ENCODE measurements around the gene NKPD1.
A peak's percentile ranks its signal among the peaks of the same experiment; 100 is the strongest.

Gene NKPD1

DNA sequence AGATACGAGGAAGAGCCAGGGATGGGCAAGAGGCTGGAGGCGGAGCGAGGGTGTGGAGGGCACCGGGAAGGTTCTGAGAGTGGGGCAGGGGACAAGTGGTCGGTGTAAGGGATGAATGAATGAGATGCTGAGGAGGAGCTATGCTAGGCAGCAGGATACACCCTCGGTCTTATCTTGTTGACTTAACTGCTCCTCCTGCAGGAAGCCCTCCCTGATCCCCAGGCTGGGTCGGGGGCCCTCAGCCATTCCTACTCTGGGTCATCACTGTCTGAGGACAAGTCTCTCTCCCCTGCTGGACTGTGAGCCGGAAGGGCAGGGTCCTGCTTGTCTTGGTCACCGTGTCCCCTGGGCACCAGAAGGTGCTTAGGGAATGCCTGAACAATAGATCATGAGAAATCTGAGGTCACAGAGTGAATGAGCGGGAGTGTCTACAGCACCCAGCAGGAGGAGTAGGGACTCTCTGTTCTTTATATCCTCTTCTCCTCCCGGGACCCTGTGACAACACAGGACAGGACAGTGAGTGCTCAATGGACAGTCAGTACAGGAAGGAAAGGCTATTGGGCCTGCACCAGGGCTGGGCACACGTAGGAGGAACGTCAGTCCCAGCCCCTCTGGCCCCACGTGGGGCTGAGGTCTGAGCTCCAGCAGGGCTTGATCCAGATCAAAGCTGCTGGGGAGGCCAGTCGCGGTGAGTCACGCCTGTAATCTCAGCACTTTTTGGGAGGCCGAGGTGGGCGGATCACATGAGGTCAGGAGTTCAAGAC, 6.5 kb downstream of the NKPD1 start:
- DNase-seq = no peak

DNA sequence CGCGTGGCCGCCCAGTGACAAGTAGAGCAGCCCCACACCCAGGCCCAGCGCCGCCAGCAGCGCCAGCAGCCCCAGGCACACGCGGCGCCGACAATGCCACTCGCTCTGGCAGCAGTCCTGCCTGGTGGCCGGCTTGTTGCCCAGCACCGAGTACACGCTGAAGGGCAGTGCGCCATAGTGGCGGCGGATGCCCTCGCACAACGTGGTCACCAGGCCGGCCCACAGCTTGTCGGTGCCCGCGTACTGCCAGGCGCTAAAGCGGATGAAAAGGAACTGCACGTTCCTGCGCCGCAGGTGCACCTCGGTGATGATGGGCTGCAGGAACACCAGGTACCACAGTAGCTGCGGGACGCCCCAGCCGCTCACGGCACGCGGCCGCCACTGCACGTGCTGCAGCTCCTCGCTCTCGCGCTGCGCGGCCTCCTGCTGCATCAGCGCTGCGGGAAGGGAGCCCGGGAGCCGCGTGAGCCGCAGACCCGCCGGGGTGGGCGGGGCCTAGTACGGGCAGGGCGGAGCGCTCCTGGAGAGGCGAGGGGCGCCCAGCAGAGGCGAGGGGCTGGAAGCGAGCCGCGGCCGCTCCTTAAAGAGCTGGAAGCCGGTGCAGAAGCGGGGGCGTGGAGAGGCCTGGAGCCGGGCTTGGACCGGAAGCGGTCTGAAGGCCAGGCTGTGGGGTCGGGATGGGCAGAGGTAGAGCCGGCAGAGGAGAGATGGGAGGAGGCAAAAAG, 7.3 kb downstream of the NKPD1 start:
- DNase-seq = peak; percentile 79

DNA sequence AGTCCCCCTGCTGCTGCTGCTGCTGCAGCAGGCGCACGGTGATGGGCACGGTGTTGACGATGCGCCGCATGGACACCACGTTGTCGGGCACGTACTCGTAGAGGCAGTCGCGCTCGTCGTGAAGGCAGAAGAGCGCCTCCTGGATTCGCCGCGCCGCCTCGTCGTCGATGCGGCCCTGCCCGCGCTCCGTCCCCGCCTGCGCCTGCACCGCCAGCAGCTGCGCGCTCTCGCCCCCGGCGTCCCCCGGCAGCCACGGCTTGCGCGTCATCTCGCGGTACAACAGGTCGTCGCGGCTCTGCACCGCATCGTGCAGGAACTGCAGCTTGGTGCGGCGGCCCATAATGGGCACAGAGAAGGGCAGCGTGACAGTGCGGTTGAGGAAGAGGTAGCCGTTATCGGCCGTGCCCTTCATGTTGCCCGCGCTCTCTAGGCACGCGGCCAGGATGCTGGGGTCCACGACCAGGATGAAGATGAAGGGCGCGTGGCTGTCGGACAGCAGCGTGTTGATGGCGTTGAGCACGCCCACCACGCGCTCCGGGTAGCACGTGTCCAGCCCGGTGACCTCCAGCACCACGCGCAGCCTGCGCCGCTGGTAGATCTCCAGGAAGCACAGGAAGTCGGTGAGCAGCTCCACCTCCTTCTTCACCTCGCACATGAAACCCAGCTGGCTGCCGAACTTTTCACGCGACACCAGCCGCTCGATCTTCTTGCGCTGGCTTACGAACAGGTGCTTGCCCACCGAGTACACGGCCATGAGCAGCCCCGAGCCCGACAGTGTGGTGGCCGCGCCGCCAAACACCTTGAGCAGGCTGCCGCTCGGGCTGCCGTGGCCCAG, 8.1 kb downstream of the NKPD1 start:
- DNase-seq = peak; percentile 87

DNA sequence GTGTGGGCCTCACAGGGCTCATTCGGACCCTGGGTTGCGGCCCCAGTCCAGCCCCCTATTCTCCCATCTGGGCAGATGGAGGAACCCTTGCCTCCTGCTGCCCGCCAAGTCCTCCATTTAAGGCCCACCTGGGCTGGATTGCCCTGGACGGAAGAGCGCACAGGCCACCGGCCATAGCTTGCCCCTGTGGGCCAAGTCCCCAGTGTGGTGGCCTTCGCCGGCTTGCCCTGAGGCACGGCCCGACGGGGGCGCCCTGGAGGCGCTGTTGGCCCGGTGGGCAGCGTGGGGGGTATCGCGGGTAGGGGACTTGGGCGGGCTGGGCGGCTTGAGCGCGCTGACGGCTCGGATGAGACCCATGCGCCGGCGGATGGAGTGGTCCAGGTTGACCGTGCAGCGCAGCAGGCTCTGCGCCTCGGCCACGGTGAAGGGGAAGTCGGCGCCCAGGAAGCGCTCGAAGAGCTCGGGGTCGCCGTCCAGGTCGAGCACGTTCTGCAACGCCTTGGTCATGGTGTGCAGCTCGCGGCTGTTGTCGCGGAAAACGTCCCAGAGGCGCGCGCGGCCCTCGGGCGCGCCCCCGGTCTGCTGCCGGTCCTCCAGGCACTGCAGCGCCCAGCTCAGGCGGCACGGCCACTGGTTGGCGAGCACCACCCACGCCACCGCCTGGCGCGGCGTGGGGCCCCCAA, 8.8 kb downstream of the NKPD1 start:
- no peak for DNase-seq

DNA sequence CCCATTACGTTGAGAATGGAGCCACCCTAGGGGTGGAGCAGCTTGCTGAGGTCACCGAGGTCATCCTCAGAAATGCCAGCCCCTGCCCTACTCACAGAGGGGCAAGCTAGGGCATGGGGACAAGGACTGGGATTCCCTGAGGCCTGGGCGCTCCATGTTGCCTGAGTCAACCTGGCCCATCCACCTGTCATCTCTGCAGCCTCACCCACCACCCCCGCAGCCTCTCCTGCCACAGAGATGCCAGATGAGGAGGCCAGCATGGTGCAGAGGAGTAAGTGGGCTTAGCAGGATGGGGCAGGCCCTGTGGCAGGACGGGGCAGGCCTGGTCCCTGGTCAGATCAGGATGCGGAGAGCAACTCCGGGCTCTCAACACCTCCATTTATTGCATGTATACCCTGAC, 9.5 kb downstream of the NKPD1 start:
- DNase-seq = no peak

DNA sequence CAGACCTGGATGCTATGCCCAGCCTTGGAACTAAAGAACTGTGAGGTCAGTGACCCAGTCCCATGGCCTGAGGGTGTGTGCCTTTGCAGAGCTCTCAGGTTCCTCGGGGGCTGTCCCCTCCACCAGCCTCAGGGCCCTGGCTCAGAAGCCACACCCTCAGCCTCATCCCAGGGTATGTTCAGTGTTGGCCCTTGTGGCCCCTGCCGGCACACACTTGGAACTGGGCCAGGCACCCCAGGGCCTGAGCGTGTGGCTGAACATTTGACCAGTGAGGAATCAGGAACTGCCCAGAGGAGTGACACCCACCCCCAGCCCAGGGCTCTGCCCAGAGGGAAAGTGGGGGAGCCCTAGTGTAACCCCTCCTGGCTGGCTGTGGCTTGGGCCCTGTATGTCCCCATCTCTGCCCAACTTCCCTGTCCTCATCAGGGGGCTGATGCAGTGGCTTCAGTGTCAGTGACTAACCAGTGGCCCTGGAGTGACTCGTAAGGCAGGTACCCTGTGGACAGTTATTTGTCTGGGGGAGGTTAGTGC, 10.0 kb downstream of the NKPD1 start:
- no peak for DNase-seq

DNA sequence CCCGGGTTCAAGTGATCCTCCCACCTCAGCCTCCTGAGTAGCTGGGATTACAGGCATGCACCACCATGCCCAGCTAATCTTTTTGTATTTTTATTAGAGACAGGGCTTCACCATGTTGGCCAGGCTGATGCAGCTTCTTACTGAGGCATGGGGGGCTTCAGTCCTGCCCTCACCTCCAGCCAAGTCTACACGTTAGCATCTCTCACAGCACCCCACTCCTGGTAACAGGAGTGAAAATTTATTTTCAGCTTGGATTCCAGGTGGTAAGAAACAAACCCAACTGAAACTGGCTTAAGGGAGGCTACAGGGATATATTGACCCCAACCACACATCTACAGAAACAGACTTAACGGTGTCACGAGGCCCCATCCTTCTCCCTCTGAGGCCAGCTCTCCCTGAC, 10.6 kb downstream of the NKPD1 start:
- no peak for DNase-seq

DNA sequence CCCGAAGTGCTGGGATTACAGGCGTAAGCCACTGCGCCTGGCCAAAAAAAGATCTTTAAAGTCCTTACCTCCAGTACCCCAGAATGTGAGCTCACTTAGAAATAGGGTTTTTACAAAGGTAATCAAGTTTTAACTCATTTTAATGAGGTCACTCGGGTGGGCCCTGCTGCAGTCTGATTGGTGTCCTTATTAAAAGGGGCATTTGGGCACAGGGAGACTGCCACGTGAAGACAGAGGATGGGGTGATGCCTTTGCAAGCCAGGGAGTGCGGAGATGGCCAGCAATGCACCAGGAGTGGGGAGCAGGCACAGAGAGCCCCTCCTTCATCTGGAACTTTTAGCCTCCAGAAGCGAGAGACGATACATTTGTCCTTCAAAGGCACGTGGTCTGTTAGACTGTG, 11.7 kb downstream of the NKPD1 start:
- DNase-seq = no peak

DNA sequence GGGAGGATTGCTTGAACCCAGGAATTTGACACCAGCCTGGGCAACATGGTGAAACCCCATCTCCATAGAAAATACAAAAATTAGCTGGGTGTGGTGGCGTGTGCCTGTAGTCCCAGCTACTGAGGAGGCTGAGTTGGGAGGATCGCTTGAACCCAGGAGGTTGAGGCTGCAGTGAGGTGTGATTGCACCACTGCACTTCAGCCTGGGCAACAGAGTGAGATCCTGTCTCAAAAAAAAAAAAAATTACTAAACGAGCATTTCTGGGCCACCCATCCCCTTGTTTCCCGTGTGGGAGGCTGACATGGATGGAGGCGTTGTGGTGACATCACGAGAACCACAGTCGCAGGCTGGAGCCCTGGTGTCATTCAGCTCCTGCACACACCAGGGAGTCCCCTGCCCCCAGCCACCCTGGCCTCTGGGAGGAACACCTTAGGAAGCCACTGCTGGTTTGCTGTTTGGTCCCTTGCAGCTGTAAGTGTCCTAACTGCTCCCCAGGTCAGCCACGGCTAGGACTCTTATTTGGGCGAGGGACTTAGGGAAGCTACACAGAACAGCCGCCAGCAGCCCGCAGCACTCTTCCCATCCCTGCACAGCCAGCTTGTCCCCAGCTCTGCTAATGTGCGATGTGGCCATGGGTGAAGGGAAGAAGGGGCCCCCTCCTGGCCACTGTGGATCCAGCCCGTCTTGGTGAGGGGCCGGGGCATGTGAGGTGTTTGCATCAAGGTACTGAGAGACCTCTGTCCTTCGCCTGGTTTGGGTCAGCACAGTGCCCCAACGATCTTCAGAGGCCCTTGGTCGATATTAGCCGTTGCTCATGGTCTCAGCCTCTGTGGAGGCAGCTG, 12.7 kb downstream of the NKPD1 start:
- no peak for DNase-seq

DNA sequence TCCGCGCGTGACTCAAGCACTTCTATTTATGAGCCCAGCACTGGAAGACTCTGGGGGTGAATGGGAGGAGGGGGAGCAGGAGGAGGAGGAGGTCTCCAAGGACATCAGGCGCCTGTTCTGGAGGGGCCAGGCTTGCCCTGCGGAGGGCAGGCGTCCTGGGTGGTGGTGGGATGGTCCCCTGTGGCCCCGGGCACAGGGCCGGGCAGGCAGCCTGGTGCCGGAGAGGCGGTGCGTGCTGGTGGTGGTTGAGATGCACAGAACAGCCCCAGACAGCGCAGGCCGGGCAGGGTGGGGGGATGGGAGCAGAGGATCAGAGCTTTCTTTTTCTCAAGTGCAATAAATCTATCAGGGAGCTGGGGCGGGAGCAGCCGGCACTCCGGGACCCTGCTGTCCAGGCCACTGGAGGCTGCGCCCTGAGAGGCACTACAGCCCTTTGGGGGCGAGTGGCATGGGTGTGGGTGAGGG, 14.0 kb downstream of the NKPD1 start:
- no peak for DNase-seq

DNA sequence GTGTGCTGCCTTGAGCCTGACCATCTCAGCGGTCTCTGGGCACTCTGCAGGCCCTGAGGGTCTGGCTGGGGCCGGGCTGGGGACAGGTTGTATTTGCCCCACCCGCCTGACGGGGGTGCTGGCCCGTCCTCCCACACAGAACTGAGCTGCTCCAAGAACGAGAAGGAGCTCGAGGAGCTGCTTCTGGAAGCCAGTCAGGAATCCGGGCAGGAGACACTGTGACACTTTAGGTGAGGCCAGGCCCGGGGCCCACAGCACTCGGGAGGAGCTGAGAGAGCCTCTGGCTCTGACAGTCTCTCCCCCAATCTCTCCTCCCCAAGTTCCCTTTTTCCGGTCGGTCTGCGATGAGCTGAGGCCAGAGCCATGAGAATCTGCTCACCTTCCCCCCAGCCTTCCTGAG, 14.5 kb downstream of the NKPD1 start:
- no peak for DNase-seq

DNA sequence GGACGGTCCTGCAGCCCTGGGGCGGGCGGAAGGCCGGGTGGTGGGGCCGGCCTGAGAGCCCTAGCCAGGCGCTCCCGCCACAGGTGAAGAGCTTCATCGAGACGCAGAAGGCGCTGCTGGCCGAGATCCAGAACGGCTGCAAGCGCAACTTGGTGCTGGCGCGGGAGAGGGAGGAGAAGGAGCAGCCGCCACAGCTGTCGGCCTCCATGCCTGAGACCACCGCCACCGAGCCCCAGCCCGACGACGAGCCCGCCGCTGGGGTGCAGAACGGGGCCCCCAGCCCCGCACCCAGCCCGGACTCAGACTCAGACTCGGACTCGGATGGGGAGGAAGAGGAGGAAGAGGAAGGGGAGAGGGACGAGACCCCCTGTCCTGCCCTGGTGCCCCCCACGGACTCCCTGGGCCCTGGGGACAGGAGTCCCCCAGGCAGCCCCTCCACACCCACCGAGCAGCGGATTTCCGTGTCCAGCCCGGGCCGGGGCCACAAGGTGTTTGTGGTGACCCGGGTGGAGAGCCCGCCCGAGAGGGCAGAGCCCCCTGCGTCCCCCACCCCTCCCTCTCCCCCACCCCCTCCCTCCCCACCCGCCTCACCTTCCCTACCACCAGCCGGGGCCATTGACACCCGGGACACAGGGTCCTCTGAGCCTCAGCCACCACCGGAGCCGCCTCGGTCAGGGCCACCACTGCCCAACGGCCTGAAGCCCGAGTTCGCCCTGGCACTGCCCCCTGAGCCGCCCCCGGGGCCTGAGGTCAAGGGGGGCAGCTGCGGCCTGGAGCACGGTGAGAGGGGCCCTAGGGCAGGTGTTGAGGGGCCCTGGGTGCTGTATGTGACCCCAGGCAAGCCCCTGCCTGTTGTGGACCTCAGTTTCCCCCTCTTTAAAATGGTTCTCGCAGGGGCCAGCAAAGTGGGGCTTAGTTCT, 15.3 kb downstream of the NKPD1 start:
- DNase-seq = no peak

DNA sequence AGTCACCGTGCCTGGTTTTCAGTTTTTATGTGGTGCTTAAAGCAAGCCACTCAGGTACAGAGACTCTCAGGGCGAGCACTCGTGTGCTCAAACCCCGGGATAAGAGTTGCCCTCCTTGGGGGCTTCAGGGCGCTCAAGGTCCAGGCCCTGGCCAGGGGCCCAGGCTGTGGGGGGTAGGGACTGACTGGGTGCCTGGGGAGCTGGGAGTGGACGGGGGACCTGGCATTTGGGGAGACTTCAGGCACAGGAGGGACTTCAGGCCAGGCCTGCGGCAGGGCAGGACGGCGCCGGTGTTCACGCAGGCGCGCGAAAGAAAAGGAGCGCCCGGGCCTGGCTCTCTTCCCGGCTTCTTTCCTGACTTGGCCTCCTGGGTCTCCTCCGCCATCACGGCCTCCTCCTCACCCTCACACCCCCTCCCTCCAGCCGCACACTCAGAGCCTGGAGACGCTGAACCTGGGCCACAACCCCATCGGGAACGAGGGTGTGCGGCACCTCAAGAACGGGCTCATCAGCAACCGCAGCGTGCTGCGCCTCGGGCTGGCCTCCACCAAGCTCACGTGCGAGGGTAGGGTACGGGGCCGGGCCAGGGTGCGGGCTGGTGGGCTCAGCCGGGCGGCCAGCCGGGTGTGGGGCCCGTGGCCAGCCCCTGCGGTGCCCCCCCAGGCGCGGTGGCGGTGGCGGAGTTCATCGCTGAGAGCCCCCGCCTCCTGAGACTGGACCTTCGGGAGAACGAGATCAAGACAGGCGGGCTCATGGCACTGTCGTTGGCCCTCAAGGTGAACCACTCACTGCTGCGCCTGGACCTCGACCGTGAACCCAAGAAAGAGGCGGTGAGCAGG, 16.1 kb downstream of the NKPD1 start:
- DNase-seq = no peak

DNA sequence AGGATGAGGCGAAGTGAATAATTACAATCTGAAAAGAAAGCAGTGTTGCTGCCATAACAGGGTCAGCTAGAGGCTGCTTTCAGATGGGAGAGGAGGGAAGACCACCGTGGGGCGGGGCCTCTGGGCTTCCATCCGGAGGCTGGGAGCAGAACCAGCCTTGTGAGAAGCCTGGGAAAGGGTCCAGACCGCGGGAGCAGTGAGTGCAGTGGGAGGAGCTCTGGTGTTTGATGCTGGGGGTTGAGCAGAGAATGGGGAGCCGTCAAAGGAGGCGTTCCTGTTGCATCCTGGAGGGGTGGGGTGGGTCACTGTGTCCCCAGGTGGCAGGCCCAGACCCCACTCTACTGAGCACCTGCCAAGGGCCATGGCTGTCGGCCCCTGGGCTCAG, 18.1 kb downstream of the NKPD1 start:
- DNase-seq = no peak

DNA sequence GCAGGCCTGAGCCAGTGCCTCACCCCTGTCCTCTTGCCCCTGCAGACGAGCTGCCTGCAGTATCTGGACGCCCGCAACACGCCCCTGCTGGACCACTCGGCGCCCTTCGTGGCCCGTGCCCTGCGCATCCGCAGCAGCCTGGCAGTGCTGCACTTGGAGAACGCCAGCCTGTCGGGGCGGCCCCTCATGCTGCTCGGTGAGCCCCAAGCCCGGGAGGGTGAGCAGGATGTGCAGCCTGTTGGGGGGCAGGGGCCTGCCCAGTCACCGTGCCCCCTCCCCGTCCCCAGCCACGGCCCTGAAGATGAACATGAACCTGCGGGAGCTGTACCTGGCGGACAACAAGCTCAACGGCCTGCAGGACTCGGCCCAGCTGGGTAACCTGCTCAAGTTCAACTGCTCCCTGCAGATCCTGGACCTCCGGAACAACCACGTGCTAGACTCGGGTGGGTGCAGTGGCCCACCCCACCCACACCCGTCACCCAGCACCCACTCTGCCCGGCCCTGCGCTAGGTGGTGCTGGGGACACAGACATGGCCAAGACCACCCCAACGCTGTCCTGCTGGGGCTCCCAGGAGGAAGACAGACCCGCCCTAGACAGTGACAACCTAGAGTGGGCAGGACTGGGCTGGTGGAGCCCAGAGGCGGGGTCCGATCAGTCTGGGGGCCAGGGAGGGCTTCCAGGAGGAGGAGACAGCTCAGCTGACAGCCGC, 18.6 kb downstream of the NKPD1 start:
- no peak for DNase-seq

DNA sequence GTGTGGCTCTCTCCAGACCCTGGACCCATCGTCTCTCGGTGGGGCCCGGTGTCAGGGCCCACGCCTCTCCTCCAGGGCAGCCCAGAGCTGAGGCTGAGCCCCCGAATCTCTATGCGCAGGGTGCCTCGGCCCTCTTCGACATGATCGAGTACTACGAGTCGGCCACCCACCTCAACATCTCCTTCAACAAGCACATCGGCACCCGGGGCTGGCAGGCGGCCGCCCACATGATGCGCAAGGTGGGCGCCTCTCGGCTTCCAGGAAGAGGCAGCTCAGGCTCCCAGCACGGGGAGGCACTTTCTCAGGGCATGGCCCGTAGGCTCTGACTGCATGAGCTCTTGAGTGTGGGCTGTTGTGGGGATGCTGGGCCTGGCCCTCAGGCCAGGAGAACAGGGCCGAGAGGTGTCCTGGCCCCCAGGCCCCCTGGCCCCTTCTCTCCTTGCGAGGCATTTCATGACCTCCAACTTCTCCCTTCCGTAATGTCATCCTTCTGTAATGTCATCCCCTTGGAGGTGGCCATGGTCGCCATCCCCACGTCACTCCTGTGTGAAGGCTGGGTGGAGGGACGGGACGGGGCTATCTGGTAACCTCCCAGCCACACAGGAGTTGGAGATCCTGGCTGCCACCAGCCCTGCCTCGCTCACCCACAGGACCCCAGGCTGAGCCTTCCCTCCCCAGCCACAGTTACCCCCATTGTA, 19.4 kb downstream of the NKPD1 start:
- DNase-seq = no peak

DNA sequence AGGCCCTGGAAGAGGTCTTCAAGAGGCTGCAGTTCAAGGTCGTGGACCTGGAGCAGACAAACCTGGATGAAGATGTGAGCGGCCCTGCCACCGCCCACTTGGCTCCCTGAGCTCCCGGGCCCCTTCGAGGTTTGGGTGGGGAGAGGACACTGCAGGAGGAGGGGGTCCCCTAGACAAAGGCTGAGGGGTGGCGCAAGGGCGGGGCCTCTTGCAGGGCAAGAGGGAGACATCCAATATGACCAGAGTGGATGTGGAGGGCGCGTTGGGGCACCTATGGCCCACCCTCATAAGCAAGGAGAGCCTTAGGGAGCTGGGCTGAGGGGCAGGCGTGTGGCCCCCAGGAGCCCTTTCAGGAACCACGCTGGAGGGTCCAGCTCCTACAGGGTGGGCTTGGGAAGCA, 20.2 kb downstream of the NKPD1 start:
- DNase-seq = no peak

DNA sequence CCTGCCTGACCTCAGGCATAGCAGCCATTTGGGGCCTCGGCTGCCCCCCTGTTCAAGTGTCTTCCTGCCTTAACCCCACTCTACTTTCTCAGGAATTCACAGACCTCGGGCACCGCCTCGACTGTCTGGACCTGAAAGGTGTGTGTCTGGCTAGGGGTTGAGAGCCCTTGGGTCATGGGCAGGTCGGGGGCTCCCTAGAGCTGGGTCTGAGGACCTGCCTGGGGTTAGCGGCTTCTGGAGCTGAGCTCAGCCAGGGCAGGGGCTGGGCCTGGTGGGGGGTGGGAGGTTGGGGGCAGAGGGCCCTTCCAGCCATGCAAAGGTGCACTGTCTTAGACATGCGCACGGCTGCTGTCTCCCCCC, 20.7 kb downstream of the NKPD1 start:
- DNase-seq = no peak
